GM19467 (cell line): ENCODE results near the gene ARID5B.
"Not testable (repeated sequence)": the region's sequence is repeated elsewhere in the genome, so short reads cannot be mapped to it uniquely, and the experiment has no call there.

ENCODE experiments used
- ATAC-seq: cut with Tn5 transposase; IDR thresholded peaks from one replicate; pipeline ENCODE4 v1.9.1; 2021; ENCODE audit warnings: mild to moderate bottlenecking, moderate library complexity; ENCODE audit not compliant: unreplicated experiment

The ARID5B gene

DNA sequence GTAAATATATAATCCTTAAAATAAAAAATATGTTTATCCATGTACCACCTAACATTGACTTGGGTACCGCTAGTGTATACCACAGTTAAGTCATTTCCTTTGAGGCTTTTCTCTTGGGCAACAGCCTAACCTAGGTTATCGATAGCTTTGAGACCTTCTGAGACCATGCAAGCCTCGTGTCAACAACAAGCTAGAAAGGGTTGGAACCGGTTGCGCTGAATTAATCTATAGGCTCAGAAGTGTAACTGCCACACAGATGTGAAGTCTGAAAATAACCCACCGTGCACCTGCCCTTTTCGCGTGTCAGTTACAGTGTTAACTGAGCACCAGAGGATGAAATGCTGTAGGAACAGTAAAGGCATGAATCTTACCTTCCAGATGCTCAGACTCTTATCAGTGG lies 59.8 kb downstream of the ARID5B start:
- peak; percentile 72 for ATAC-seq

DNA sequence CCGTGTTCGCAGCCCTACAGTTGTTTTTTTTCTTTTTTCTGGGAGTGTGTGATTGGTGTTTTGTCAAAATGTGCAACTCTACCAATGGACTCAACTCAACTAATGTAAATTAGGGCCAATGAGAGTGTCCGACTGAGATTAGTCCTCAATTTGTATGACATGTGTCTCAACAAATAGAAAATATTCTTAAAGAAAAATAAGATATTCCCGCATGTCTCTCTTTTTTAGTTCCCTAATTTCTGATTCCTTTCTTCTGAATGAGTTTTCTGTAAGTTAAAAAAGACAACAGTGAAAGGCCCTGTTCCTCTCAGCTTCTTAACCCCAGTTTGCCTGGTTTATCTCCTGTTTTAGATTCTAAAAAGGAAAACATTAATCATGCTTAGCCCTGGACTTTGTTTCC lies 61.5 kb downstream of the ARID5B start:
- ATAC-seq = no peak

GRCh38 chr10:61963669-61964058 lies 62.2 kb downstream of the ARID5B start:
- ATAC-seq = no peak

GRCh38 chr10:61964059-61964709 lies 62.7 kb downstream of the ARID5B start:
- no peak for ATAC-seq

DNA sequence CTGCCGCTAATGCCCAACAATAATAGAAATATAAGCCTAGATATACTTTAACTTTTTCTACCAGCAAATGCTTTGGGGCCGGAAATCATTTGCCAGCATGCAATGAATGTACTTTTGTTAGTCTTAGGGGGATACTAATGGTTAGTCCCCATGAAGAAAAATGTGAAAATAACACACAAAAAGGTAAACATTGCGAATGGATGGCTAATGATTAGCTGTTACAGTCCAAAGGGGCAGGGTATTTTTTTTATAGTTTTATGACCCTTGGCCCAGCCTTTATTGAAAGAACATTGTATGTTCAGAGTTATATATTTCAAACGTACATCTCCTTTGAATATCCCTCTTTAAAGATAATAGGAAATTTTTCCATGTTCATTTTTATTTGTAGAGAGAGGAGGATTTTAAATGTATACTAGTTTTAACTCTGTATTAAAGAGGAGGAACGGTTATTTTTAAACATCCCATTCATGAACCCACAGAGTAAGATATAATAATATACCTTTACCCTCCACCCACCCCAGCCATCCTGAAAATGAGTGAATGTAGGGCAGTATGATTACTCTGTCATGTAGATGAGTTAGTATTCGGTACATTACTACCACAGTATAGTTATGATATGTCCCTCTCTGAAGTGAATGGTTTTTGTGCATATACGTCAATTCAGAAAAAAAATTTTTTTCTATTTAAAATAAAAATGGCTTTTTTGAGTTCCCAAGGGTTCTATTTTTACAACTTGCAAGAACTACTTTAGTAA lies 63.6 kb downstream of the ARID5B start:
- ATAC-seq = no peak

GRCh38 chr10:61965703-61966395 lies 64.3 kb downstream of the ARID5B start:
- no peak for ATAC-seq

- no peak for ATAC-seq
Observed at GRCh38 chr10:61967298-61967697, 65.8 kb downstream of the ARID5B start.

DNA sequence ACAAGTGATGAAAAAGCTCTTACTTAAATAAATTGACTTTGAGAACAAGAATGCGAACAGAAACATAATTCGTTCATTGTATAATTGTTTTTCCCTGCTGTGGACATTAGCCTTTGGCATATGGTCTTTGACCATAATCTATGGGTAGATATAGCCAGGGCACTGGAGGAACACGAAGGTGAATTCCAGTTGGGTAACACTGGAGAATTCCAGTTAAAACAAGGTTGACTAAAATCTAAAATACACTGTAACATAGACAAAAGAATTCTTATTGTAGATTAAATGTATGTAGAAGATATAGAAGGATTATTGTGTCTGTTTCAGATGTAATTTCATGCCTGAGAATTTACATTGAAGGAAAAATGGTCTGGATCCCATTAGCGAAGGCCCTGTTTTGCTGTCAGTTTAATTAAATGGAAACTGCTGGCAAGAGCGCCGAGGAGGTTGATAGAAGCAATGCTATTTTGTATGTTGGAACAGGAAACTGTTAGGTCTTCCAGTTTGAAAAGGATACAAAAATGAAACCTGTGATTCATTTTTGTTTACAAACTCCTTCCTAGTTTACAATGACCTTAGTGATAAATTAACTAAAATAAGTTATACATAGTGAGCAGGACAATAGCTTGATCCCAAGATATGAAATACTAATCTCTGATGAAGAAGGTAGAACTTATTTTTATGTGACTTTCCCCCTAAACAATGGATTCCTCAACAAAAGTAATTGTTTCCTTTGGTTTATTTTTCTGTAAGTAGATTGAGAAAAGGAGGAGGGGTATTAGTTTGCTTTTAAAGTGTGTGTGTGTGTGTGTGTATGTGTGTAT lies 68.9 kb downstream of the ARID5B start:
- ATAC-seq = no peak

- ATAC-seq = no peak
Observed at GRCh38 chr10:61971003-61971325, 69.5 kb downstream of the ARID5B start.

- no peak for ATAC-seq
Observed at GRCh38 chr10:61973169-61973568, 71.7 kb downstream of the ARID5B start.

GRCh38 chr10:61973906-61974305 lies 72.4 kb downstream of the ARID5B start:
- ATAC-seq = no peak

DNA sequence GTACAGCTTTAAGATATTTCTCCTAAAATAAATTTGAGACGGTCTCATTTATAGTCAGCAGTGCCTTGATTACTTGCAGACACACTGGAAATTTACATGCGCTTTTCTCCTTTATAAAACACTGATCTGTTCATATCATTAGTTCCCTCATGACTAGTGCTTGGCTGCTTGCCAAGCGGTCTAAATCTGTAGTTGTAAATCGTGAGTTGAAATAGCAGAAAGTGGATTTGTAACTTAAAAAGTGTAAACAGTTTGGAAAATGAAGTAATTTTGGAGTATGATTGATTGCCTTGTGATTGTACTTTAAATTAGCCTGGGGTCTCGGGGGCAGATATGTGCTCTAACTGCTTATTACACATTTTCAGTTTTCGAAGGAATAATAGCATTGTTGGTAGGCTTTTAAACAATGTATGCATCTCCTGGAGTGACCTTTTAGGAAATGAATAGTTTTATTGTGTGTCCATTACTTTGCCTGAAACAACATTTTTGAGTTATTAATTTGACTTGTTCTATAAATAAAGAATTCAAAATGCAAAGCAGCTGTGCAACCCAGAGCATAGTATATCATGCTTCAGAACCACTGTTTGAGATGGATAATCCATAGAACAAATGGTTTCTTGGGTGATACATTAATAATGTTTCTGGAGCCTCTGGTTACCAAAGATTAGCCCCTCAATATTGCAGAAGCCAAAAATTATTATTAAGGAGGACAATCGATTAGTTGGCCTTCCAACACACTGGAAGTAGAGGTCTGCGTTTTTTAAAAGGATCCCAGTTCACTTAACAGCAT lies 73.3 kb downstream of the ARID5B start:
- peak; percentile 13 for ATAC-seq

GRCh38 chr10:61975391-61975932 lies 74.0 kb downstream of the ARID5B start:
- peak; percentile 73 for ATAC-seq

DNA sequence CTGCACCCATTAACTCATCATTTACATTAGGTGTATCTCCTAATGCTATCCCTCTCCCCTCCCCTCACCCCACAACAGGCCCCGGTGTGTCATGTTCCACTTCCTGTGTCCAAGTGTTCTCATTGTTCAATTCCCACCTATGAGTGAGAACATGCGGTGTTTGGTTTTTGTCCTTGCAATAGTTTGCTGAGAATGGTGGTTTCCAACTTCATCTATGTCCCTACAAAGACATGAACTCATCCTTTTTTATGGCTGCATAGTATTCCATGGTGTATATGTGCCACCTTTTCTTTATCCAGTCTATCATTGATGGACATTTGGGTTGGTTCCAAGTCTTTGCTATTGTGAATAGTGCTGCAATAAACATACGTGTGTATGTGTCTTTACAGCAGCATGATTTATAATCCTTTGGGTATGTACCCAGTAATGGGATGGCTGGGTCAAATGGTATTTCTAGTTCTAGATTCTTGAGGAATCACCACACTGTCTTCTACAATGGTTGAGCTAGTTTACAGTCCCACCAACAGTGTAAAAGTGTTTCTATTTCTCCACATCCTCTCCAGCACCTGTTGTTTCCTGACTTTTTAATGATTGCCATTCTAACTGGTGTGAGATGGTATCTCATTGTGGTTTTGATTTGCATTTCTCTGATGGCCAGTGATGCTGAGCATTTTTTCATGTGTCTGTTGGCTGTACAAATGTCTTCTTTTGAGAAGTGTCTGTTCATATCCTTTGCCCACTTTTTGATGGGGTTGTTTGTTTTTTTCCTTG lies 75.6 kb downstream of the ARID5B start:
- ATAC-seq = not testable (repeated sequence)

GRCh38 chr10:61978965-61979364 lies 77.5 kb downstream of the ARID5B start:
- ATAC-seq = no peak

GRCh38 chr10:61981460-61981859 lies 80.0 kb downstream of the ARID5B start:
- no peak for ATAC-seq

DNA sequence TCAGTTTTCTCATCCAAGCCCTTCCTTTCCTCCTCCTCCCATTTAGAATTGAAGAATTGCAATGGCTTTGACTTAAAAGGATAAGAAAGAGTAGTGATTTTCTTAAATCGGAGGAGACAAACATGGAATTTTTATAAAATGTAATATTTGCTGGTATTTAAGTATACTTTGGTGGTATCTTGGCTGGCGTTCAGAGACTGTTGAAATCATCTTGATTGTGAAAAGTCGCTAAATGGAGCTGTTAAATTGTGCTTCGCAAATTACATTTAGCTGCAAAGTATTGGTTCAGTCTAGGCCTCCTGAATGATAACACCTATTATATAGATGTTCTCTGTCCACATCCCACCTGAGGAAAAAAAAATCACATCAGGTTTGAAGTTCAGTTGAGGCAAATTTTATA lies 81.8 kb downstream of the ARID5B start:
- no peak for ATAC-seq

- ATAC-seq = no peak
Observed at GRCh38 chr10:61984803-61985418, 83.4 kb downstream of the ARID5B start.

- ATAC-seq = no peak
Observed at GRCh38 chr10:61985715-61986114, 84.2 kb downstream of the ARID5B start.
